GM21723 (cell line): ENCODE data around the gene SELENOO.

Experiments used
- ATAC-seq: cut with Tn5 transposase; IDR thresholded peaks from one replicate; pipeline ENCODE4 v1.9.1; 2021; ENCODE audit warnings: mild to moderate bottlenecking, moderate library complexity; ENCODE audit not compliant: unreplicated experiment

Gene SELENOO

DNA sequence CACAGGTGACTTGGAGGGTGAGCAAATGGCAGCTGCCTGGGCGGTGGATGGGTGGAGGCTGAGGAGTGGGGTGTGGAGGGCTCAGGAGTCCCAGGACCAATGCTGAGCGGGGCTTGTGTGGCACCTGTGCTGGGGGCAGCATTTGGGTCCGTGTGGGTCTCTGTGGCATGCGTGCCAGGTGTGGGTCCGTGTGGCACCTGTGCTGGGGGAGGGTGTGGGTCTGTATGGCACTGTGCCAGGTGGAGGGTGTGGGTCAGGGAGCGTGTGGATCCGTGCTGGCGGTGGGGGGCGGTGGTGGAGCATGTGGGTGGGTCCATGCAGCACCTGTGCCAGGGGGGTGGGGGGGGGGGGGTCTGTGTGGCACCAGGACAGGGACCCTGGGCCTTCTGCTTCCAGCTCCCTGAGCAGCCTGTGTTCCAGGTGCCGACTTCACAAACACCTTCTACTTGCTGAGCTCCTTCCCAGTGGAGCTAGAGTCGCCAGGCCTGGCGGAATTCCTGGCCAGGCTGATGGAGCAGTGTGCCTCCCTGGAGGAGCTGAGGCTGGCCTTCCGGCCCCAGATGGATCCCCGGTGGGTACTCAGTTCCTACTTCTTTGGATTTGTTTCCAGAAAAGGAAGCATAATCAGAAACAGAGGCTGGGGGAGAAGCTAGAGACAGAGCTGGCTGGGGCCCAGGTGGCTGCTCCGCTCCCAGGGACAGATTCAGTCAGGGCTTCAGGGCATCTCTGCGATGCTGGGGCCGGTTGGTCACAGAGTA, 14.7 kb downstream of the SELENOO start:
- ATAC-seq = no peak

DNA sequence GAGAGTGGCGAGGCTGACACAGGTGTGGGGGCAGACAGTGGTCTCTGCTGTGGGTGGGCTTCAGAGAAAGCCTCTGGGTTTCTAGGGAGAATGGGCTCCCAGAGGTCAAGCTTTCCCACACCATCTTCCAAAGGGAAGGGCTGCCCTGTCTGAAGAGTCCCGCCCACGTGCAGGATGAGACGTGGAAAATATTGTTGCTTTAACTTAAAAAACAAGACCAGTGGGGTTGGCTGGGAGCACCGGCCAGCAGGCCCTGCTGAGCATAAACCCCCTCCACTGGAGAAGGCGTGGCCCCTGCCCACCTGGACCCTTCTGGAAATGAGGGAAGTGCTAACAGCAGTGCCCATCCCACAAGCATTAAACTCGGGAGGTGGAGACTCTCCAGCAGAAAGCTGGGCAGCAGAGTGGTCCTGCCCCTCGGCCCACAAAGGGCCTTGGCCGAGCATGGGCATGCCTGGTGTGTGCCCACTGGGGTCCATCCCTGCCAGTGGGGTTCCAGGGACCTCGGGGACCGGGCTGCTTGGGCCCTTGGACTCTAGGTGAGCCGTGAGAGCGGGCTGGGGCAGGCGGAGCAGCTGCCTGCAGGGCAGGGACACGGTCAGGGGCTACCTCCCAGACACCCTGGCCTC, 15.4 kb downstream of the SELENOO start:
- ATAC-seq = no peak

GRCh38 chr22:50216684-50217520, 16.1 kb downstream of the SELENOO start:
- no peak for ATAC-seq

- ATAC-seq = no peak
Measured at GRCh38 chr22:50217543-50218152, 16.8 kb downstream of the SELENOO start.

DNA sequence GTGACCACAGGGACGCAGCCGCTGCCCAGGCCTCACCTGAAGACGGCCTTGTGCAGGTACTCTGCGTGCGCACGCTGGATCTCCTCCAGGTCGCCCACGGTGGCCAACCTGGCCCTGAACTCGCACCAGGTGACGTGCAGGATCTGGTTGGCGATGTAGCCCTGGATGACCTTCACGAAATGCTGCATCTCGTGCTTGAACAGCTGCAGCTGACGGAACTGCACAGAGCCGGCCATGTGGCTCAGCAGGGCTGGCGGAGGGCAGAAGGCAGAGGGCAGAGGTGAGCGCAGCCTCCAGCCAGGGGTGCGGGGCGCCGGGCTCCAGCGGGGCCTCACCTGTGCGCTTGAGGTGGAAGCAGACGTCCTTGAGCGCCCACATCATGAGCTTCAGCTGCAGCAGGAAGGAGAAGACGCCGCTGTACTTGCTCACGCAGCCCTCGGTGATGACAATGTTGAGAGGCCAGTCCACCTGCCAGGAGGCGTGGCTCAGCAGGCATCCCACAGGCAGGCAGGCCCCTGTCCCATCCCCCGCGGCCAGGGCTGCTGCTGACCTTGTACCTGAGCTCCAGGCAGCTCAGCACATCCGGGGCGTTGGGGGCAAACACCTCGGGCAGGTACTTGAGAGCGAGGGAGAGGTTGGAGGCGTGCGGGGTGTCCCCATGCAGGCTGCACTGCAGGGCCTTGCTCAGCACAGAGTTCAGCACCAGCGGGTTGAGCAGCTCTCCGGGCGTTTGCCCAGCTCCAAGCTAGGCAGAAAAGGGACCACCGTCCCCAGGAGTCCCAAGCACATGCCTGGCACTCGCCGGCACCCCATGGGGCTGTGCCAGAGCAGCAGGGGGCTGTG, 17.6 kb downstream of the SELENOO start:
- ATAC-seq = no peak

DNA sequence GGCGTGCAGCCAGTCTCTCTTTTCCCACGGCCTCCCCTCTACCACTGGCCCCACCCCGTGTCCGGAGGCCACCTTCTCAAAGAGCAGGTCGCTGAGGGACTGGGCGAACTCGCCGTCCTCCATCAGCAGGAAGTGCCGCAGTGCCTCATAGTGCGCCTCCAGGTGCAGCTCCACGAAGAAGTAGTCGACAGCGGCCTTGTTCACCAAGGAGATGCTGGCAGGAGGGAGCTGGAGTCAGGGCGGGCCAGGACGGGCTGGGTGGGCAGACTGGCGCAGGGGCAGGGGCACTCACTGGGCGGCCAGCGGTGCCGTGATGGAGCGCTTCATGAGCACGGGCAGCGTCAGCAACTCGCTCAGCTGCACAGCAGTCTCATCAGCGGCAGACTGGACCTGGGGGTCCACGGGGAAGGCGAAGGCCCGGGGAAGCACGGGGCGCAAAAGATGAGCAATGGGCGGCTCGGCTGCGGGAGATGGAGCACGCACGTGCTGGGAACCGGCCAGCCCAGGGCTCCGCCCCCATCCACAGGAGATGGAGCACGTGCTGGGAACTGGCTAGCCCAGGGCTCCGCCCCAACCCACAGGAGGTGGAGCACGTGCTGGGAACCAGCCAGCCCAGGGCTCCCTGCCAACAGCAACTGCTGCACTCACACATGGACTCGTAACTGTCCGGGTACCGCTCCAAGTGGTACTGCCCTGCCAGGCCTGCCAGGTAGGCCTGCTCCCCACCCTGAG, 18.4 kb downstream of the SELENOO start:
- no peak for ATAC-seq

DNA sequence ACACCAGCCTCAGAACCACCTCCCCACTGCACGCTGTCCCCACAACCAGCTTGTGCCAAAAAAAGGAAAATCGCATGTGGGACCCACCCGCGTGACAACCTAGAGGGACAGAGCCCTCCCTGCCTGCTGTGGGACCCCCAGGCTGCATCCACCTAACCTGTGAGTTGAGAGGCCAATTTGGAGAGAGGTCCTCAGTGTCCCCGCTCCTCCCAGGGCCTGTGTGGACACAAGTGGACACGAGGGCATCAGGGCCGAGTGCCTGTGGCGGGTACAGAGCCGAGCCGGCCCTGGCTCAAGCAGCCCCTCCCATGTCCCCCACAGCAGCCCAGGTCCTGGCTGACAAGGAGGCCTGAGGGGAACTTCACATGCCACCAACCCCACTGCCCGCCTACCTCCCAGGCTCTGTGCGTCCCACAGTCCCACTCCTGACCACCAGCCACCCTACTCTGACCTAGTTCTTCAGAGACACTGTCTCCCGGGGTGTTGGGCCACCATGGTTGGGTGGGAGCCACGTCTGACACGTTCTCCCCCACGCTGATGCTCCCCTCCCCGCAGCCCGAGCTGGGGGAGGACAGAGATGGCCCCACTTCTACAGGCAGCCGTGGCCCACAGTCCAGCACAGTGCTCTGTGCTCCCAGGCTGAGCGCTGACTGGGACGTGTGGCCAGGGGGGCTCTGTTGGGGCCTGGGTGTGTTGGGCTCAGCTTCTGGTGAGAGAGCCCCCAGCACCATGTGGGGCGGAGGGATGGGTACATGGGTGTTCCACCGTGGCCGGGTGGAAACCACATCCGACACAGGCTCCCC, 19.2 kb downstream of the SELENOO start:
- no peak for ATAC-seq

- no peak for ATAC-seq
Measured at GRCh38 chr22:50220603-50221409, 20.0 kb downstream of the SELENOO start.

DNA sequence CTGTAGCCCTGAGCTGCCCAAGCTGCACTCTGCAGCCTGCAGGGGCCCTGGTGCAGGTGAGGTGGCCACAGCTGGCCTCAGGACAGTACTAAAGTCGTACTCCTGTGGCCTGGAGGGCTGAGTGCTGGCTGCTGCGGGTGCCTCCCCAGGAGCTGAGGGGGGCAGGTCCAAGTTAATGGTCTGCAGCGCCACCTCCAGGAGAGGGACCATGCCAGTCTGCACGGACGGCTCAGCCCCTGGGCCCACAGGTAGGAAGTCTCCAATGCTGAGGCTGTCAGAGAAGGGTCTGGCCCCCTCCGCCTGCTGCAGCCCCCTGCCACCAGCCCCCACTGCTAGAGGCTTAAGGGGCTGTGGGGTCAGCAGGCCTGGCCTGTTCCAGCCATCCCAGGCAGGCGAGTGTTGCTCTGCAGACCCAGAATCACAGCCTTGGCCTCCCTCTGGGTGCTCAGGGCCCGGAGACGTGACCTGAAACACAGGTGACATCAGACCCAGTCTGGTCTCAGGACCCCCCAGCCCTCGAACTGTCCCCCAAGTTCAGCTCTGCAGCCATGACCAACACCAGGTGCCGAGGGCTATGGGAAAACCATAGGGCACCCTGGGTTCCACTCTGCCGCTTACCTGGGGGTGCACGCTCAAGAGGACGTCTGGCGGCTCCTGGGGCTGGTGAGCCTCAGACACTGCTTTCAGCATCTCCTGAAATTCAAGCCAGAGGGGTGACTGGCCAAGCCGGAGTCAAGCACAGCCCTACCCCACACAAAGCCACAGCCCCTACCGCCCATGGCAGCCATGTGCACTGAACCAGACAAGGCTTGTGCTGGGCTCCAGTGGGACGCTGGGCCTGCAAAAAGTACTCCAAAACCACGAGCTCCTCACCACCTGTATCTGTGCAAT, 20.8 kb downstream of the SELENOO start:
- no peak for ATAC-seq

GRCh38 chr22:50222508-50222907, 21.7 kb downstream of the SELENOO start:
- no peak for ATAC-seq

DNA sequence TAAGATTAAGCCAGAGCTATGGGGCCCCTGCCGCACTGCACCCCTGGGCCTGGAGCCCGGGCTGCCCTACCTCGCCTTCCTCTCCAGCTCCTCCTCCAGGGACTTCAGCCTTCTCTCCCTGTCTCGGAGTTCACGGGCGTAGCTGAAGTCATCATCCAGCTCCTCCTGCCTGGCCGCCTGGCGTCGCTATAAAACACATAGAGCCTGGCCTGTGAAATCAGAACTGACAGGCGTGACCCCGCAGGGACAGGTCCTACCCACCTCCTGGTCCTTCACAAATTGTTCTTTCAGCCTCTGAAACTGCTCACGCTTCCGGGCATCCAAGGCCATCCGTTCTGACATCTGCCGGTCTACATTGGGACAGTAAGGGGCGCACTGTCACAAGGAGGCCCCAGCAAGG, 23.3 kb downstream of the SELENOO start:
- ATAC-seq = no peak

- no peak for ATAC-seq
Measured at GRCh38 chr22:50225200-50225969, 24.6 kb downstream of the SELENOO start.

DNA sequence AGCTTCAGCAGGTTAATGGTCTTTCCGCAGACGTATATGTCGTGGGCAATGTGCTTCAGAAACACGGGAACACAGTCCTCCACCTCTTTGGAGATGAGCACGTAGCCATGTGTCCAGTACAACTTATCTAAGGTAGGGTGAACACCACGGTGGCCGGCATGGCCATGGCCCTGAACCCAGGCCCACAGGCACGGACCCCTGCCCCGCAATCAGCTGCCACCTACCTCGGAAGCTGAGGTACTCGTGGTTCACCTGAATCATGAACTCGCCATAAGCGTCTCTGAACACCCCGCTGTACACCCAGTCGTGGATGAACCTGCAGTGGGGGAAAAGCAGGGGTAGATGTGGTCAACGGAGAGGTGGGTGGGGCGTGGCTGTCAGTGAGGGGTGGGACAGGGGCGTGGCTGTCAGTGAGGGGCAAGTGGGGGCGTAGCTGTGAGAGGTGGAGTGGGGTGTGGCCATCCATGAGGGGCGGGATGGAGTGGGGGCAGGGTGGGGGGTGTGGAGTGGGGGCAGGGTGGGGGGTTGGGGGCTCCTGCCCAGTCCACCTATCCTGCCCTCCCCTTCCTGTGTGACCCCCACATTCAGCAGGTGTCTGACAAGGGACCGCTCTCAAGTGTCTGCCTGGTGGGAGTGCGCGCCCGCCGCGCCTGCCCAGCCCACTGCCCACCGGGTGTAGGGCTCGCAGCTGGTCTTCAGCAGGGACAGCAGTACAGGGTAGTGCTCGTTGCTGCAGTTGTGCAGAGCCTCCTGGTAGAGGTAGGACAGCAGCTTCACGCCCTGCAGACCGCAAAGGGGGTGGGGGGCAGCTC, 25.5 kb downstream of the SELENOO start:
- no peak for ATAC-seq

DNA sequence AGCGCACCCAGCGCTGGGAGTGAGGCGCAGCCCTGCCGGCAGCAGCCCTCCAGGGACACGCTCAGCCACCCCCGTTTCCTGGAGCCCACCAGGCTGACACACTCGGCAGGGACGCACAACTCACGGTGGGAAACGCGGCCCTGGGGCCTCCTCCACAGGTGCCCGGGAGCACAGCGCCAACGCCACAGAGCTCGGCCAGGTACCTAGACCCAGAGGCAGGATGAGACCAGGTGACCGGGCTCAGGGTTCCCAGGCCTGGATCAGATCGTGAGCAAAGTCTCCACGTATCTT, 26.0 kb downstream of the SELENOO start:
- ATAC-seq = no peak

DNA sequence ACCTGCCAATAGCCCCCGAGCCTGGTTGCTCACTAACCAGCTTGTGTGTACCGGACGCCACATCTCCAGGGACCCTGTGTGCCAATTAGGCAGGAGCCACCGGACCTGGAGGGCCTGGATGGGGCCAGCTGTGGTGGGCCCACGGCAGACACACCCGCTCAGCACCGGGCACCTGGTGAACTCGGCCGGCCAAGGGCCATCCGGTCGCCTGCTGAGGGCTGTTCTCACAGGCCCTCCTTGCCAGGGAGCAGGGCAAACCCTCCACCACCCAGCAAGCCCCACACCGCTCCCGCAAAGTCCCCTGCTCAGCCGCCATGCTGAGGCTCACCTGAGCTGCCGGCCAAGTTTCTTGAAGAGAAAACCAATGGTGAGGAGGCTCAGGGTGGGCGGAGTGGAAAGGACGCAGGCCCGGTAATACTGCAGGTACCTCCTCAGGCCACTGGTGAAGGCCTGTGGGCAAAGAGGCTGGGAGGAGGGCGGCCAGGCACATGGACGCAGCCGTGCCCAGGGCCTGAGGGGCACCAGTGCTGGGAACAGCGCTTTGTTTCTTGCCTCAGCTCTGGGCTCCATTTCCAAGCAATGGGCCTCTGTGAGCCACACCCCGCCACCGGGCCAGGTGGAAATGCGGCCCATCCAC, 26.9 kb downstream of the SELENOO start:
- no peak for ATAC-seq
